ENCODE results near the gene RHOC. TPM values are rescaled to one million over a fixed set of nuclear protein-coding genes. Genes with fewer than 3 reads are reported as not detected.
"Not testable (repeated sequence)": the region's sequence is repeated elsewhere in the genome, so short reads cannot be mapped to it uniquely, and the experiment has no call there.

Gene RHOC
- 497 and 506 TPM in 2 replicates for total RNA-seq (2014; rRNA removed; shearing (Covaris generic))

DNA sequence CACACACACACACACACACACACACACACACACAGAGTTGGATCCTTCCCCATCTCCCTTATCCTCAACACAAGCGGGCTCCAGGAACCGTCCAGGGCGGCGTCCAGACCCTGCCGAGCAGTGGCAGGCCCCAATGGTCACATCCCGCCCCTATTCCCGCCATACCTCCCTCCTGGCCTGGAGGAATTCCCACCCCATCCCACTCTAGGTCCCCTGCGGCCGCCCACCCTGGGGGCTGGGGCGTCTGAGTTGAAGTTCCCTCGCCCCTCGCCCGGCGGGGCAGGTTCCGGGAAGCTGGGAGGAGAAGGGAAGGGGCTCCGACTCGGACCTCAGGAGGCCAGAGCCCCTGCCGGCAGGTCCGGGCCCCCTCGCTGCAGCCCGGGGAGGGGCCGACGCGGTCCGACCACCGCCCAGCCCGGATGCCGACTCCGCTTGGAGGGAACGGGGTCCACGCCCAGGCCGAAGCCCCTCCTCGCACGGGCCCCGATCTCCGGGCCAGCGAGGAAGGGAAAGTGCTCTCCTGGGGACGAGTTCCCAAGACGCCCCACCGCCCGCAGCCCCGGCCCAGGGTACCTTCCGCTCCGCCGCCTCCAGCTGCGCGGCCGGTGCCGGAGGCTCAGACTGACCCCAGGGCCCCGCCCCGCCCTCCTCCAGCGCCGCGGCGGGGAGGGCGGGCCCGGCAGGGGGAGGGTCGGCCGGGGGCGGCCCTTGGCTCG, at the start of gene RHOC:
RHOC (minus strand) TSS at position 623 of the 716 bp plus-strand sequence. CDS start 3,328 bp downstream, outside the sequence.
- DNase-seq (ENCODE audit: low read depth): peak; percentile 71

DNA sequence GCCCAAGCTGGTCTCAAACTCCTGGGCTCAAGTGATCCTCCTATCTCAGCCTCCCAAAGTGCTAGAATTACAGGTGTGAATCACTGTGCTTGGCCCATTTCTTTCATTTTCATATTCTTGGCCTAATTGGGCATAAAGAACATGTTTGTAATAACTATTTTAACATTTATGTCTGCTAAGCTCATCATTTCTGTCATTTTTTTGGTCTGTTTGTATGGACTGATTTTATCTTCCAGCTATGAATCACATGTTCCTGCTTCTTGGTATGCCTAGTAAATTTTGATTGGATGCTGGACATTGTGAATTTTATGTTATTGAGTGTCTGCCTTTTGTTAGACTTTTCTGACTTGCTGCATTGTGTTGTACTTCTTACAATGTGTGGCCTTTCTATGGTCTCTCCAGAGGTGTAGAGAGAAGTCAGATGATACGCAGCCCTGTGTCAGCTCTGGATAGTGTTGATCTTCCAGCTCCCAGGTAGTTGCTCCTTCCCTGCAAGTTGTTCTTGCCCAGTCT, 47.2 kb upstream of the RHOC start:
- DNase-seq (ENCODE audit: low read depth): no peak

DNA sequence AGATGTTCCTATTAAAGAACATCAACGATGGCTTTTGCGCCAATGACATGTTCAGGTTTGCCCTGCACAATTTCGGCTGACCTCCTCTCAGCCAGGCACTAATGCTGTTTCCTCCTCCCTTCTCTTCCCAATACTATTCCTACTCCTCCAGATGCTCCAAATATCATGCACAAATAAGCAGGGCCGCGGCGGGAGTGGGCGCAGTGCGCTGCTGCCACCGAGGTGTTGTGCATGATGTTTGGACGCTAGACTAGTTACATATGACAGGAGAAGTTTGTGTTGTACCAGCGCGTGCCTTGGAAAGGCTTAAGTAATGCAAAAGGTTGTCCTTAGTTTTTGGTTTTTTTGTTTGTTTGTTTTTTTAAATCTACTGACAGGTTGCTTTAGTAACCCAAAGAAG, 41.5 kb upstream of the RHOC start:
- DNase-seq (ENCODE audit: low read depth): no peak

DNA sequence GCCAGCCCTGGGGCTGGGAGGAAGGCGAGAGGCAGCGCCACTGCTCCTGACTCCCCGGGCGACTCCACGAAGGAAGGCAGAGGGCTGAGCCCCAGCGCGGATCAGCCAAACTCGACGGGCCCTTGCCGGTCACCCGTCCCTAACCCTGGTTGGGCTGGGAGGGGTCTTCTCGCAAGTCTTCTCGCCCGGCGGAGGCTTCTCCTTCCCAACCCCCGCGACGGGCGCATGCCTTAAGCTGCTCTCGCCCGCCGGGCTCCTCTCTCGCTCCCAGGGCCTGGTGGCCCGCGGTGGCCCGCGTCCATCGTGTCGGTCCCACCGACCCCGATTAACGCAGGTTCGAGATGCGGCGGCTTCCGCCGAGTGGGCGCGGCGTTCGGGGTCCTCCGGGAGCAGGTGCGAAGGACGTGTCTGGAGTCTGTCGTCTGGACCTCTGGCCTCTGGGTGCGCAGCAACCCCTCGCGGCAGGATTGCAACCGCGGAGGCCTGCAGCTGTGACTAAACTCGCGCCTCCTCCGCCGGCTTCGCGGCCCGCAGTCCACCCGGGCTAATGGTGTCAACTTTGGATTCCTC, 37.2 kb upstream of the RHOC start:
- DNase-seq (ENCODE audit: low read depth): no peak

DNA sequence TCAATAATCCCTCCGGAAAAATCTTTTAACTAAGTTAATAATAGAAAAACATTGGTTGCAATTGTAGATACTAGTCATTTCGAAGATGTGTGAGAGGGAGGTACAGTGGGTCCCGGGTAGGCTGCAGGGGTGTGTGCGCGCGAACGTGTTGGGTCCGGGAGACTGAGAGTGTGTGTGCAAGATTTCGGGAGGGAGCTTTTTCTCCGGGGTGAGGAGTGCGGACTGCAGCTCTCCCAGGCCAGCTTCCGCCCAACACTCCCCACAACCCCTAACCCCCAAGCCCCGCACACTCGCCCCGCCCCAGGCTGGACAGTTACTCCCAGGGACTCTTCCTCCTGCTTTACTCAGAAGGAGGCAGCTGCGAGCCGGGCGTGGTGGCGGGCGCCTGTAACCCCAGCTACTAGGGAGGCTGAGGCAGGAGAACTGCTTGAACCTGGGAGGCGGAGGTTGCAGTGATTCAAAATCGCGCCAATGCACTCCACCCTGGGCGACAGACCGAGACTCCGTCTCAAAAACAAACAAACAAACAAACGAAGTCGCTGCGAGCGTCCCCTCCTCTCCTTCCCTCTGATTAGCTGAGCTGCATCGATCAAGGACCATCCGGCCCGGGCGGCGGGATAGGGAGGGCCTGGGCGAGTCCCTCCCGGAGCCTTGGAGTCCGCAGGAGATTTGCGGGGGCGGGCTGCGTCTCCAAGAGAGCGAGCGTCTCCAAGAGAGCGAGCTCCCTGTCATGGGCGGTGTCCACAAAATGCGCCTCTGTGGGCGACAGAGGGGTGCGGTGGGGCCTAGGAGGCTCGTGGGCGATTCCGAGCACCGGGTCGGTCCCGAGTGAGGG, 36.5 kb upstream of the RHOC start:
- no peak for DNase-seq (ENCODE audit: low read depth)

DNA sequence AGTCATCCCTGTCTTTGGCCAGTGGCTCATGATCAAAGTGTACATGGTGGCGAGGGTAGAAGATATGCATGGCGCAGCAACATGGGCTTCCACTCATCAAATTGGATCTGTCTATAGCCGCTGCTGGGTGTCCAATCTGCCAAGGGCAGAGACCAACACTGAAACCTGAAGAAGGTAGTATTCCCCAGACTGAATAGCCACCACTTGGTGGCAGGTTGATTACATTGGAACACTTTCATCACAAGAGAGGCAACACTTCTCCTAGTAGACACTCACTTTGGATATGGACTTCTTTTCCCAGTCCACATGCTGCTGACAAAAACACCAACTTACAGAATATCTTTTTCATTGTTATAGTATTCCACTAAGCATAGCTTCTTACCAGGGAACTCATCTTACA, 30.6 kb upstream of the RHOC start:
- no peak for DNase-seq (ENCODE audit: low read depth)

DNA sequence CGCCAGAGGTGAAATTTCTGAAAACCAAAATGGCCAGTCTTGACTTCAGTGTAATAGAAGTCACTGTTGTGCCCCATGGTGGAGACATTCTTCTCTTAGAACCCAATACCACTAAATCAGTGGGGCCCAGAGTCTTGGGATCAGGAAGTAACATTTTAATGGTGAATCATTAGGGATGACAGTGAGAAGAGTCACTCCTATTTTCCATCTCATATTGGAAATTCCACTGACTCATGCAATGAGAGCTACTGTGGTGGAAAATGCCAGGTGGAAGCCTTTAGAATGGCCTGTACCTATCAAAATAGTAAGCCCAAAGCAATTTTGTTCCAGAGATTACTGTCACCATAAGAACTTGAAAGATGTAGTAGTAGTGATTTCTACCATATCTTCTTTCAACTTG, 28.8 kb upstream of the RHOC start:
- peak; percentile 96 for DNase-seq (ENCODE audit: low read depth)

DNA sequence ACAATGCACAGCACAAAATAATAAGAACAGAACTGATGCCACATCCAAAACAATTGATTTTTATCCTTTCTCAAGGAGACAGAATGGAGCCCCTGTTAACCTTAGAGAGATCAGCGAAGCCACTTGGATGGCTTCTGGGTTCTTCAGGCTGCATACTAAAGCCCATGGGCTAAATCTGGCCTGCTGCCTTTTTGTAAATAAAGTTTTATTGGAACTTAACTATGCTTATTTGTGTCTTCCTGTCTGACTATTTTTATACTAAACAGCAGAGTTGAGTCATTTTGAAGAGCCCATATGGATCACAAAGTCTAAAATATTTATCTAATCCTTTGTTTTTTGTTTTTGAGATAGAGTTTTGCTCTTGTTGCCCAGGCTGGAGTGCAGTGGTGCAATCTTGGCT, 24.5 kb upstream of the RHOC start:
- DNase-seq (ENCODE audit: low read depth): no peak

DNA sequence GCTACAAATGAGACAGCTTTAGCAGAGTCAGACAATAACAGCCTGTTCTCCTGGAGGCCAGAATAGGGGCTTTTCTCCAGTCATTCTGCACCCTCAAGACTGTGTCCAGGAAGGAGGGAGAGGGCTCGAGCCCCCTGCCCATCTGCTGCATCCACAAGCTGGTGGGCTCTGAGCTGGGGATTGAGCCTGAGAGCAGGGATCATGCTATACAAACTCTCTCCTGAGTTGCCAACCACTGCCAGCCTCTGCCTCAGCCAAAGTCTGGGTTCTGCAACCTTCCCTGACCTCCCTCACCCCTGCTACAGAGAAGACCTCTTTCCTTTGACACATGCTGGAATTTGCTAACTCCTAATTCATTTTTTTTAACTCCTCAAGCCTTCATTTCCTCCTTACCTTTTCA, 23.0 kb upstream of the RHOC start:
- no peak for DNase-seq (ENCODE audit: low read depth)

DNA sequence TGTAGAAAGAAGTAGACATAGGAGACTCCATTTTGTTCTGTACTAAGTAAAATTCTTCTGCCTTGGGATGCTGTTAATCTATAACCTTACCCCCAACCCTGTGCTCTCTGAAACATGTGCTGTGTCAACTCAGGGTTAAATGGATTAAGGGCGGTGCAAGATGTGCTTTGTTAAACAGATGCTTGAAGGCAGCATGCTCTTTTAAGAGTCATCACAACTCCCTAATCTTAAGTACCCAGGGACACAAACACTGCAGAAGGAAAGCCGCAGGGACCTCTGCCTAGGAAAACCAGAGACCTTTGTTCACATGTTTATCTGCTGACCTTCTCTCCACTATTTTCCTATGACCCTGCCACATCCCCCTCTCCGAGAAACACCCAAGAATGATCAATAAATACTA, 22.1 kb upstream of the RHOC start:
- not testable (repeated sequence) for DNase-seq (ENCODE audit: low read depth)

DNA sequence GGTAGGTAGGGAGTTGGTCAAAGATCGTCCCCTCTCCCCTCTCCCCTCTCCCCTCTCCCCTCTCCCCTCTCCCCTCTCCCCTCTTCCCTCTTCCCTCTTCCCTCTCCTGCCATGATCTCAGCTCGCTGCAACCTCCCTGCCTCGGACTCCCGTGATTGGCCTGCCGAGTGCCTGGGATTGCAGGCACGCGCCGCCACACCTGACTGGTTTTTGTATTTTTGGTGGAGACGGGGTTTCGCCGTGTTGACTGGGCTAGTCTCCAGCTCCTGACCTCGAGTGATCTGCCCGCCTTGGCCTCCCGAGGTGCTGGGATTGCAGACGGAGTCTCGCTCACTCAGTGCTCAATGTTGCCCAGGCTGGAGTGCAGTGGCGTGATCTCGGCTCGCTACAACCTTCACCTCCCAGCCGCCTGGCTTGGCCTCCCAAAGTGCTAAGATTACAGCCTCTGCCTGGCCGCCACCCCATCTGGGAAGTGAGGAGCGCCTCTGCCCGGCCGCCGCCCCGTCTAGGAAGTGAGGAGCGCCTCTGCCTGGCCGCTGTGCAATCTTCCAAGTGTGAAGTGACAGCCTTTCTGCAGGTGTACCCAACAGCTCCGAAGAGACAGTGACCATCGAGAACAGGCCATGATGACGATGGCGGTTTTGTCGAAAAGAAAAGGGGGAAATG, 21.5 kb upstream of the RHOC start:
- DNase-seq (ENCODE audit: low read depth): not testable (repeated sequence)

DNA sequence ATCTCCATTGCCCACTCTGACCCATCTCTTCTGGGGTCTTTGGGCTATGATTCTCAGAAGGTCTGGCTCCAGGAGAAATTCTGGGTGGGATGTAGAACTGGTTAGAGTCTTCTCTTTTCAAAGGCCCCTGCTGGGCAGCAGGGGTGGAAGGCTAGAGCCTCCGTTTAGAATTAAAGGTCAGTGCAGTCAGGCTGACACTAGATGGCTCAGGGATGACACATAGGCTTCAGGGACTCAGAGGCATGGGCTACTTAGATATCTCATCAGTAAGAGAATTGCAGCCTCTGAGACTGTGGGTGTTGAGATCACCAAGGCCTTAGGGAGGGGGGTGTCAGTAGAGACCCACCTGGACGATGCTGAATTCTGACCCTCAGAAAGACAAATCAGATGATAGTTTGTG, 20.8 kb upstream of the RHOC start:
- peak; percentile 58 for DNase-seq (ENCODE audit: low read depth)

DNA sequence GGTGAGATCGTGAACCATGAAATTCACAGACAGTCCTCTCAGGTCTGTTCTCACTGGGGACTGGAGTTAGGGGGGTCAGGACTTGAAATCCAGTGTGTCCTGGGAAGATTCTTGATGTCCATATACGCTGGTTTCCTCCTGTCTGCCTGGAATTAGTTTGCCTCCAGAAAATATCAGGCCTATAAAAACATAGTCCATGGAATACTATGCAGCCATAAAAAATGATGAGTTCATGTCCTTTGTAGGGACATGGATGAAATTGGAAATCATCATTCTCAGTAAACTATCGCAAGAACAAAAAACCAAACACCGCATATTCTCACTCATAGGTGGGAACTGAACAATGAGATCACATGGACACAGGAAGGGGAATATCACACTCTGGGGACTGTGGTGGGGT, 17.3 kb upstream of the RHOC start:
- DNase-seq (ENCODE audit: low read depth): not testable (repeated sequence)

DNA sequence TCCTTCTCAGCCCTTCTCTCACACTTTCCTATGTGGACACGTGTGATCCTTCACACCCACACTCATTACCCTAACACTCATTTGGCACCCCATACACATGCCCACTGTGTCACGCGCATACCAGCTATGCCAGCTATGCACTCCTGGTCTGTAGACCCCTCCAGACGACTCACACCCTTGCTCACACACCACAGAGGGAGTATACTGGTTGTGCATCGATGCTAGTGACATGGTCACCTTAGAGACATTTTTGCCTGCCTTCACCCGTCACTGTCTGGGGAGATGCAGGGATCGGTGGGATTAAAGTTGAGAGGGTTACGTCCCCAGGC, 16.5 kb upstream of the RHOC start:
- no peak for DNase-seq (ENCODE audit: low read depth)

DNA sequence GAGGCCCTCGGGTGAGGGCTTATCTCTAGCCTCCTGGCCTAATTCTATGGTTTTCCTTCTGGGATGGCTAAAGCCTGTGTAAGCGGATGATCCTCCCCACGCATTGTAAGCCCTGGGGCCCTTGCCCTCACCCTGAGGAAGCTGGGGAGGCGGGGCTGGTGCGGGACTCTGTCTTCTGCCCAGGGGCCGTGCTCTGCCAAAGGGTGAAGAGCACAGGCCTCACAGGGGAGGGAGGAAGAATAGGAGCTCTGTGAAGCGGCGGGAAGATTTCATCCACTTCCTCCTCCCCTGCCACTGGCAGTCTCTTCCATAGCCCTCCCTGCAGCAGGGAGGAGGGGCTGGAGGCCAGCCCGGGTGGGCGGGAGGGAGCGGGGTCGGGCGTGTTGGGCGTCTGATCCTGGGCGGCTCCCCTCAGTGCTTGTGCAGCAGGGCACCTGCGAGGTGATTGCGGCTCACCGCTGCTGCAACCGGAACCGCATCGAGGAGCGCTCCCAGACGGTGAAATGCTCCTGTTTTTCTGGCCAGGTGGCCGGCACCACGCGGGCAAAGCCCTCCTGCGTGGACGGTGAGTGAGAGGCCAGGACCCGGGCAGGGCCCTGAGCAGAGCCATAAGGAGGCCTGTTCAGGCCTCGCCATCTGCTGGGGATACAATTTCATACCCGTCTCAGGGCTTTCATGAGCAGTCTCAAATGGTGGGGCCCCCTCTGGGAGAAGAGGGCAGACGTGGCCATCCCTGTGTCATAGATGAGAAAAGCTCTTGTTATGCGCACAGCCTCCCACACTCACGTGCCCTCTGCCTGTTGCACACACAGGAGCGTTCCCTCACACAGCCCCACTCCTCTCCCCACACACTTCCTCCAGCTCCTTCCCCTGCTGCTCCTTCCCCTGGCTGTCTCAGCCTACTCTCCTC, 15.9 kb upstream of the RHOC start:
- no peak for DNase-seq (ENCODE audit: low read depth)

DNA sequence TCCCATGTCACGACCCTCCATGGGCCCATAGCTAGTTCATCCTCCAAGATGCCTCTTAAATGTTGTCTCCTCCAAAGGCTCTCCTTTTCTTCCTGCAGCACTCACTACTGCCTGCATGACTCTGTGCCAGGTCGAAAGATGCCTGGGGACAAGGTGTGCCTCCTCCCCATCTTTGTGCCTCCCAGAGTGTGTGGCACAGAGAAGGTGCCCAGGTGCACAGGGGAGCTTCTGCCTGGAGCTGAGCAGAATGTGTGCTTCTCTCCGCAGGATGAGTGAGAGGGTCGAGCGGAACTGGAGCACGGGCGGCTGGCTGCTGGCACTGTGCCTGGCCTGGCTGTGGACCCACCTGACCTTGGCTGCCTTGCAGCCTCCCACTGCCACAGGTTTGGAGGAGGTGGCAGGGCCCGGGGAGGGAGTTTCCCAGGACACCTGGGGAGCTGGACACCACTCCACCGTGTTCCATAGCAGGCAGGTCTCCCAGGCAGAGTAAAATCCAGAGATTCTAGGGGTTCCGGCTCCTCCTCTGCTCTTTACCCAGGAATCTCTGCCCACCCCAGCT, 15.1 kb upstream of the RHOC start:
- no peak for DNase-seq (ENCODE audit: low read depth)

DNA sequence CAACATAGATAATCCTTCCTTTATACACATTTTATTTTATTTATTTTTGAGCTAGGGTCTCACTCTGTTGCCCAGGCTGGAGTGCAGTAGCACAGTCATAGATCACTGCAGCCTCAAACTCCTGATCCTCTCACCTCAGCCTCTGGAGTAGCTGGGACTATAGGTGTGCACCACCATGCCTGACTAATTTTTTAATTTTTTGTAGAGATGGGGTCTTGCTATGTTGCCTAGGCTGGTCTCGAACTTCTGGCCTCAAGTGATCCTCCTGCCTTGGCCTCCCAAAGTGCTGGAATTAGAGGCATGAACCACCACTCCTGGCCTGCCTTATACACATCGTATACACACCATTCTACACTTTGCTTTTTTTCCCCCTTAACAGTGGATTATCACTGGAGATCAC, 14.4 kb upstream of the RHOC start:
- DNase-seq (ENCODE audit: low read depth): not testable (repeated sequence)

DNA sequence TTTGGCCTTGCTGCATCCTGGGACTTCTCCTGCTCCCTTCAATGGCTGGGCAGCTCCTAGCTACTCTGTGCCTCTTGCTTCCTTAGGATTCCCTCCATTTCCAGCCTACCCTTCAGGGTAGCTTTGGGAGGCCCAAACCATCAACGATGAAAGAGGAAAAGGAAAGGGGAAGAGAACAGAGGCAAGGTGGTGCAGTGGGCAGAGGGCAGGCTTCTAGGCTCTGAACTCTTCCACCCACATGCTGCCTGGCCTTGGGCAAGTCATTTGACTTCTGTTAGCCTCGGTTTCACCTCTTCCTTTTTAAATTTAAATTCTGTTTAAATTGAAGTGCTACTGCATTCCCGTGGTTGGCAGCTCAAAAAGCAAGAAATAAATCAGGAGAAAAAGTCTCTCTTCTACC, 13.9 kb upstream of the RHOC start:
- DNase-seq (ENCODE audit: low read depth): no peak

DNA sequence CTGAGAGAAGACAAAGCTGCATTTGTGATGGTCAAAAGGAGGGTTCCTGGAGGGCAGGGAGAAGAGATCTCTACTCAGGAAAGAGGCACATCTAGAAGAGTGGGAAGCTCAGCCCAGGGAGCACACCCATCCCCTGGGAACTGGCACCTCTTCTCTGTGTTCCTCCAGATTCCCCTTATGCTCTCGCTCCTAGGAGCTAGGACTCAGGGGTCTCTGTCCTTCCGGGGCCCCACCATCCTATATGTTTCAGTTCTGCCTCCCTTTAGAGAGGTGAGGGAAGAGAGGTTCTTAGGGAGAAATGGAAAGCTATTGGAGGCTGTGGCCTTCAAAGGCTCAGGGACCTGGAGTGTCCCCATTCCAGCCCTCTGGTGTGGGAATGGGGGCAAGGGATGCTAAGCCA, 12.8 kb upstream of the RHOC start:
- no peak for DNase-seq (ENCODE audit: low read depth)

DNA sequence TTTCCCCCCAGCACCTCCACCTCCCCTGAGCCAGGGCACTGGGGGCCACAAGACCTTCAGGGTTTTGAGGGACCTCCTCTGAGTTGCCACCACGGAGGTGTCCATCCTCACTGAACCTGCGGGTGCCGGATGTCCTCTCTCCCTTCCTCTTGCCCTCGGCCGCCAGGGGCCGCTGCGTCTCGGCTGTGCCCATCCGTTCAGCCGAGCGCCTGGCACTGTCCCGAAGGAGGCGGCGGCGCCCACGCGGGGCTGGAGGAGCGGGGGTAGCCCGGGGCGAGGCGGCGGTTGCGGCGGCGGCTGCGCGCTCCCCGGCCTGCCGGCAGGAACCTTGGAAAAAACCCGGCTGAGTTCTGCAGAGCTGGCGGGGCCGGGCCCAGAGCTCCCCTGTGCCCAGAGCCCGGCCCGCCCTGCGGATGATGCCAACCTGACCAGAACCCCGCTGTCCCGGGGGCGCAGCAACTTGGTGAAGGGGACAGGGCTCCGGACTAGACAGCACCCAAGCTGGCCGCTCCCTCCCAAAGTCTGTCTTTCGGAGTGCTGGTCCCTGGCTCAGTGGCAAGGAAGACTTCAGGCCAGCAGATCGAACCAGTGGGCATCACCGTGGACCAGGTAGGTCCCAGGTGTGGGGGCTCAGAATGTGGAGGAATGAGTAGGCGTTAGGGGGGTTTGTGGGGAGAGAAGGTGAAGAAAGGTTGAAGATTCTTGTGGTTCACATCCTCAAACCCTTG, 11.9 kb upstream of the RHOC start:
- peak; percentile 74 for DNase-seq (ENCODE audit: low read depth)
